ENCODE results near the gene PPP1R9B.

DNA sequence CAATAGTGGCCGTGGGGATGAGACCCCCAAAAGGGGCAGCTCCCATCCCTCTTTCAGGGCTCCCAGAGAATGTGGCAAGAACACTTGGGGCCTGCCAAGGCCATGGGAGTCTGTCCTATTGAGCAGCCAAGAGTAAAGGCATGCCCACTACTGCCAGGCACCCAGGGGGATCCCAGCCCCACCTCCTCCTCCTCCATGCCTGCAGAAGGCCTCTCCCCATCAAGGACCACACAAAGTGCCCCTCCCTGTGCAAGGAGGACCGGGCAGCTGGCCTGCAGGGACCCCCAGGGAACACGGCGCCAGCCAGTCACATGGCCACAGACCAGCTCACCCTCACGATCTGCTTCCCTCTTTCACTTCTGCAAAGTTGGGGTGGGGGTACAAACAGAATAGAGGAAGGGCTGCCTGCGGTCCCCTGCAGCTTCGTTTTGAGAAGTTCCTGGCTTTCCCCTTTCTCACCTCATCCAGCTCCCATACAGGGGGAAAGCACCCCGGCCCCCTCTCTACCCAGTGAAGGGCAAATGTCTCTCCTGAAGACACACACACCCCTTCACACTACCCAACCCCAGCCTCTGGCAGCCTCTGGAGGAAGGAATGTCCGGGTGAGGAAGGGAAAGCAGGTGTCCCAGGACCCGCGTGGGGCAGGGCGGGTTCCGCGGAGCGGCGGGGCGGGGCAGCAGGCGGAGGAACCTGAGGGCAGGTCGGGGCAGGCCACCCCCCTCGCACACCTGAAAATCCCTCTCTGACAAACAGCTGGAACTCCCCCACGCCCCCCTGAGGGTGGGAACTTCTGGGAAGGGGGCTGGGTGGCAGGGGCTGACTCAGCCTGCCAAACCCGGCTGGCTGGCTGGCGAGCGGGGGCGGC lies 2.0 kb downstream of the PPP1R9B start:
- TF ChIP-seq, protein P1, sequence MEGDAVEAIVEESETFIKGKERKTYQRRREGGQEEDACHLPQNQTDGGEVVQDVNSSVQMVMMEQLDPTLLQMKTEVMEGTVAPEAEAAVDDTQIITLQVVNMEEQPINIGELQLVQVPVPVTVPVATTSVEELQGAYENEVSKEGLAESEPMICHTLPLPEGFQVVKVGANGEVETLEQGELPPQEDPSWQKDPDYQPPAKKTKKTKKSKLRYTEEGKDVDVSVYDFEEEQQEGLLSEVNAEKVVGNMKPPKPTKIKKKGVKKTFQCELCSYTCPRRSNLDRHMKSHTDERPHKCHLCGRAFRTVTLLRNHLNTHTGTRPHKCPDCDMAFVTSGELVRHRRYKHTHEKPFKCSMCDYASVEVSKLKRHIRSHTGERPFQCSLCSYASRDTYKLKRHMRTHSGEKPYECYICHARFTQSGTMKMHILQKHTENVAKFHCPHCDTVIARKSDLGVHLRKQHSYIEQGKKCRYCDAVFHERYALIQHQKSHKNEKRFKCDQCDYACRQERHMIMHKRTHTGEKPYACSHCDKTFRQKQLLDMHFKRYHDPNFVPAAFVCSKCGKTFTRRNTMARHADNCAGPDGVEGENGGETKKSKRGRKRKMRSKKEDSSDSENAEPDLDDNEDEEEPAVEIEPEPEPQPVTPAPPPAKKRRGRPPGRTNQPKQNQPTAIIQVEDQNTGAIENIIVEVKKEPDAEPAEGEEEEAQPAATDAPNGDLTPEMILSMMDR (IDR thresholded peaks at IDR 0.05; ENCODE audit: control extremely low read depth in 1 of 3, insufficient read depth in 1 of 3, low read depth in 1 of 3, low read length in 3 of 3), result peak in 1 of 3 experiments; percentile 2; a peak in 1 of 4 replicates
- TF ChIP-seq POLR2A (IDR thresholded peaks at IDR 0.05; ENCODE audit: control extremely low read depth in 1 of 2, low read depth in 2 of 2, low read length in 2 of 2) (no peak), EZH2 (IDR thresholded peaks at IDR 0.05; ENCODE audit: low read depth, low read length, severe bottlenecking) (no peak), ATF2 (IDR thresholded peaks at IDR 0.05; ENCODE audit: low read length) (no peak), USF2 (IDR thresholded peaks at IDR 0.05; ENCODE audit: low read length) (peak; percentile 19; the same call in 1 of the 2 replicates), YY1 (IDR thresholded peaks at IDR 0.05; ENCODE audit: low read depth, low read length) (no peak), GTF2F1 (IDR thresholded peaks at IDR 0.05; ENCODE audit: borderline replicate concordance, low read depth, low read length) (no peak), TAF7 (optimal IDR thresholded peaks at IDR 0.05; ENCODE audit: borderline replicate concordance, low read depth, low read length) (no peak), FOSL1 (IDR thresholded peaks at IDR 0.05; ENCODE audit: insufficient read depth, low read depth, low read length) (no peak), TBP (IDR thresholded peaks at IDR 0.05; ENCODE audit: low read depth, low read length) (no peak), CBX8 (IDR thresholded peaks at IDR 0.05; ENCODE audit: borderline replicate concordance, low read depth, low read length) (no peak), MAFK (IDR thresholded peaks at IDR 0.05; ENCODE audit: low read depth, low read length) (no peak), POLR2AphosphoS5 (IDR thresholded peaks at IDR 0.05; ENCODE audit: low read depth, low read length) (no peak), SP1 (IDR thresholded peaks at IDR 0.05; ENCODE audit: low read depth, low read length) (no peak)
